GM19193 (cell line): ENCODE results near the gene PTCHD4.

Experiments used
- POLR2A ChIP-seq: IDR thresholded peaks from 4 replicates; pipeline ENCODE4 v1.6.1; 2011; ENCODE audit not compliant: insufficient read depth, insufficient read length; ENCODE audit errors: extremely low read depth

PTCHD4 gene

GRCh38 chr6:48110436-48111142 lies 408 bp downstream of the PTCHD4 start:
- no peak for TF ChIP-seq POLR2A

DNA sequence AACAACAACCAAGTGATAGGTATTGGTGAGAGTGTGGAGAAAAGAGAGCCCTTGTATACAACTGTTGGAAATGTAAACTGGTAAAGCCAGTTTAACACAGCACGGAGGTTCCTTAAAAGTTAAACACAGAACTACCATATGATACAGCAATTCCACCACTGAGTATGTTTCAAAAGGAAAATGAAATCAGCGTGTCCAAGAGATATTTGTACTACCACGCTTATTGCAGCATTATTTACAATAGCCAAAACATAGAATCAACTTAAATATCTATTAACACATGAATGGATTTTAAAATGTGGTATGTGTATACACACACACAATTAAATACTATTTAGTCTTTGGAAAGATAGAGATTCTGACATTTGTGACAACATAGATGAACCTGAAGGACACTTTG lies 1.1 kb downstream of the PTCHD4 start:
- no peak for TF ChIP-seq POLR2A

GRCh38 chr6:48101290-48101689 lies 9.7 kb downstream of the PTCHD4 start:
- TF ChIP-seq POLR2A, result no peak

- no peak for TF ChIP-seq POLR2A
Measured at GRCh38 chr6:48100588-48100895, 10.5 kb downstream of the PTCHD4 start.

- TF ChIP-seq POLR2A, result no peak
Measured at GRCh38 chr6:48099713-48100587, 11.0 kb downstream of the PTCHD4 start.

DNA sequence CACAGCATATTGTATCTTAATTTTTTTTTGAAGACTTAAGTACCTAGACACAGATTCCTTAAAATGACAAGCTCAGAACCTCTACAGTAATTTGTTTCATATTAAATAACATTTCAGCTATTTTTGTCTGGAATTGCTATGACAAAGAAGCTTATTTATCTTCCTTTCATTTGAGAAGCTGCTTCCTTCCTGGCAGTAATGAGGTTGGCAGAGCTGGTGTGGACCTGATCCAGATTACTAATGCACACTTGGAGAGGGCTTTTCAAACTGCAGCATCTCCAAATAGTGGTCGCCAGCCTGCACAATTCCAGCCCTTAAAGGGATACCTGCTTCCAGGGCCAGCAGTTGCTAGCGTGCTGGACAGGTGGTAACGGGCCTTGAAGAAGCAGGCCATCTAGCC lies 12.1 kb downstream of the PTCHD4 start:
- no peak for TF ChIP-seq POLR2A

DNA sequence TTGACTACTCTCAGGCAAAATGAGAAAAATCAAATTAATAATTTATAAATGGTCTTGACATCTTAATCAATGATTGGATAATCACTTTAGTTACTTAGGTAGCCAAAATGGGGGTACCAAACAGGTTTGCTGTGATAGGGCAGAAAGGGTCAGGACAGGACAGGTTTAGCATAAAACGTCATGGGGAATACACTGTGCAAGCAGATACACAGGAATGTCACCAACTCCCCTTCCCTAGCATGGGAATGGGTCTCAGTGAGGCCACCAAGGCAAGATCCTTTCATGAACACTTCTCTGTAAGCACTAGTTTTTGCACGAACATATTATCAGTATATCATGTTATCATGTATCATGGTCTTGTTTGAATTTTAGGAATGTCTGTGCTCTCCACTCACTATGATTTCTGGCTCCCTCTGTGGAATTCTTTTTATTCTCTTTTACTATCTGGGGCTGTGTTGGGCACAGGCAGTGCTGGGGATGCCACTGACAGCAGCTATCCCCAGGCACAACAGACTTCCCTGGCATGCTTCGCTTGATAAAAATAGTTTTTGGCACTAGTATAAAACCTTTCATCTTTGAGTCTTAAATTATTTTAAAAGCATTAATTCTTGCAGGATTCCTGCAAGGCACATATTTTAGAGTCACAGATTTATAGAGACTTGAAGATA lies 18.3 kb downstream of the PTCHD4 start:
- no peak for TF ChIP-seq POLR2A

DNA sequence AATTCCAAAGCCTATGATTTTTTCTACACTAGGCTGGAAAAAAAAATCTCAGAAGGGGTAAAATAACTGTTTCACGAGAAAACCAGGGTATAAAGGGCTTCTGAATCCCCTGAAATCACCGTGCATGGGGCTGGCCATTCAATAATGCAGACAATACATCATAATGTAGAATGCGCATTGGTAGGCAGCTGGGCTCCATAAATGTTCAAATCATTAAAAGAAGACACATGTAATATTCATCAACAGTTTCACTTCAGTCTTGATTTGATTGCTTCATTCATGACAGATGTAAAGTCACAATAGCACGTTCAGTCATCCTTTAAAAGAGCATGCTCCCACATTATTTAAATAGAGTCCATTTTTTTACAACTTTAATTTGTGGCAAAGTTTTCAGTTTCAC lies 20.5 kb downstream of the PTCHD4 start:
- no peak for TF ChIP-seq POLR2A

- no peak for TF ChIP-seq POLR2A
Measured at GRCh38 chr6:48087448-48087847, 23.5 kb downstream of the PTCHD4 start.

- no peak for TF ChIP-seq POLR2A
Measured at GRCh38 chr6:48086187-48086586, 24.8 kb downstream of the PTCHD4 start.

- no peak for TF ChIP-seq POLR2A
Measured at GRCh38 chr6:48085131-48085741, 25.8 kb downstream of the PTCHD4 start.

GRCh38 chr6:48084201-48084600 lies 26.8 kb downstream of the PTCHD4 start:
- TF ChIP-seq POLR2A, result no peak

DNA sequence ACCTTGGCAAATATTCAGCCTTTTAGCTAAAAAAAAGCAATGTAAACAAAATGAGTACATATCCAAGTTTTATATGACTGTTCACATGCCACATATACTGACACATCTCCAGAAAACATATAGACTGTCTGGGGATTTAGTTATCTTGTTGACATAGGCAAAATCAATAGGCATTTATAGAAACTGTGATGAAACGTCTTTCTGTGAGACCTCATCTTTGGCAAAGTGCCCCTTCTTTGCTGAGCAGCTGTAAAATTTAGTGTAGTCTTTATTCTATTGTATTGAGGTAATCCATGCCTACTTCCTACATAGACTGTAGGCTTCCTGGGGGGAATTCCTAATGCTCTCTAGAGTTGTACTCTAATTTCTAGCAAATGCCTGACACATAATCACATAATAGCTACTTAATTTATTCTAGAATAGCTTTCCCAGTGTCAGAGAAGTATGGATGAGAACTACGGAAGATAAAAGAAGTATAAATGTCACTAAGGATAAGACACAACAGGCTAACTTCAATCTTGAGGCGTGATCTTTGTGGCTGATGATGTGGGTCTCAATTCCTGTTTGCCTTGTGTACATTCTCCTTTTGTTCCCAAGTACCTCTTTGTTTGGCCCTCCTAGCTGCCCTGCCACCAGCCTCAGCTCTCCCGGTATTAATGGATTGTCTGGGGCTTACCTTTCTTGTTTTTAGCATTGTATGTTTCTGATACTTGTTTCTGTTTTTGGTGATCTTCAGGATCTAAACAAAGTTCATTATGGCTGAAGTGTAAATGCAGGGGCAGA lies 30.6 kb downstream of the PTCHD4 start:
- no peak for TF ChIP-seq POLR2A

DNA sequence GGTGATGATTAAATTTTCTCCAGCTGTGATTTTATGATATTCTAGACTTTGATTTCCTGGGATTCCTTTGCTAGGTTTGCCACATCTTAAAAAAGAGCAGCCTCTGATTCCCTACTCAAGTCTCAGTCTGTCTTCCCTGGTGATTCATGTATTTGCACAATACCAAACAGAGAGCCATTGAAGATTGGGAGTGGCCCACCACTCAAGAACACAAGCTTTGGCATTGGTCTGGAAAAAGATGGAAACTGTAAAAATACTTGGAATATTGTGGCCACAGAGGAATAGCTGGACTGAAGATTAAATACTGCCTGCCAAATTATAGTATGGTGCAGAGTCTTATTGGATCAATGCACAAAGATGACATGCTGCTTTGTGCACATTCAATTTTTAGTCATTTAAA lies 32.9 kb downstream of the PTCHD4 start:
- TF ChIP-seq POLR2A, result no peak
